Left hindlimb (tissue), 1 donor: ENCODE results near the gene DPH2.
A peak's percentile ranks its signal among the peaks of the same experiment; 100 is the strongest.

ENCODE experiments used
- DNase-seq: peaks from one replicate; pipeline ENCODE4 v3.0.0-alpha.2; 2018

DPH2 gene

DNA sequence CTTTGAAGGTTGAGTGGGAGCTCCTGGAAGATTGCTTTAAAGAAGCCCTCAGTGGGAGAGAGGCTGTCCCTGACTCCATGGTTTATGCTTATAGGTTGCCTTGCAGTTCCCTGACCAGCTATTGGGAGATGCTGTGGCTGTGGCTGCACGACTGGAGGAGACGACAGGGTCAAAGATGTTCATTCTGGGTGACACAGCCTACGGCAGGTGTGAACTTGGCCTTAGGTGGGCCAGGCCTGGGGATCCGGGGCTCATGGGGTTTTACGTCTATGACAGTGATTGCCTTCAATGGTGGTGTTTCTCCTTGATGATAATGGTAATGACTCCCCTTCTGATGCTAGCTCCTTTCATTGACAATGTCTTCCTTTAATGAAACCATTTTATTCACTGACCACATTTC is 692 bp downstream of the DPH2 start:
- no peak for DNase-seq

- no peak for DNase-seq
Measured at GRCh38 chr1:43970911-43971310, 1.1 kb downstream of the DPH2 start.

GRCh38 chr1:43971336-43971980 is 1.6 kb downstream of the DPH2 start:
- no peak for DNase-seq

DNA sequence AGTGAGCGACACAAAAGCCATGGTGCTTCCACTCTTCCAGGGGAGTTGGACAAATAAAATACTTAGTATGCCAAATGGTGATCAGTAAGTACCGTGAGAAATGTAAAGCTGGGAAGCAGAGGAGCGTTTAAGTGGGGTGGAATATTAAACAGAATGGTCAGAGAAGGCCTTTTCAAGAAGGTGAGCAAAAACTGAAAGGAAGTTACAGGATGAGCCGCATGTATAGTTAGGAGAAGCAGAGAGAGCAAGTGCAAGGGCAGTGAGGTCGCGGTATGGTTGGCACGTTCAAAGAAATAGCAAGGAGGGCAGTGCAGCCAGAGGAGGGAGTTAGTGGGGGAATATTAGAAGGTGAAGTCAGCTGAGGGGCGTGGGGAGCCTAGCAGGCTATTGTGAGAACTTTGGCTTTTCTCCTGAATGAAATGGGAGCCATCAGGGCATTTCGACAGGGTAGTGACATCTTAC is 4.2 kb downstream of the DPH2 start:
- no peak for DNase-seq

- DNase-seq = peak; percentile 95
Measured at GRCh38 chr1:43974443-43975248, 4.8 kb downstream of the DPH2 start, which contains the start of gene ATP6V0B. TSS of gene ATP6V0B (plus strand) at chr1:43974960. CDS start at chr1:43975041, 81 bp downstream.

DNA sequence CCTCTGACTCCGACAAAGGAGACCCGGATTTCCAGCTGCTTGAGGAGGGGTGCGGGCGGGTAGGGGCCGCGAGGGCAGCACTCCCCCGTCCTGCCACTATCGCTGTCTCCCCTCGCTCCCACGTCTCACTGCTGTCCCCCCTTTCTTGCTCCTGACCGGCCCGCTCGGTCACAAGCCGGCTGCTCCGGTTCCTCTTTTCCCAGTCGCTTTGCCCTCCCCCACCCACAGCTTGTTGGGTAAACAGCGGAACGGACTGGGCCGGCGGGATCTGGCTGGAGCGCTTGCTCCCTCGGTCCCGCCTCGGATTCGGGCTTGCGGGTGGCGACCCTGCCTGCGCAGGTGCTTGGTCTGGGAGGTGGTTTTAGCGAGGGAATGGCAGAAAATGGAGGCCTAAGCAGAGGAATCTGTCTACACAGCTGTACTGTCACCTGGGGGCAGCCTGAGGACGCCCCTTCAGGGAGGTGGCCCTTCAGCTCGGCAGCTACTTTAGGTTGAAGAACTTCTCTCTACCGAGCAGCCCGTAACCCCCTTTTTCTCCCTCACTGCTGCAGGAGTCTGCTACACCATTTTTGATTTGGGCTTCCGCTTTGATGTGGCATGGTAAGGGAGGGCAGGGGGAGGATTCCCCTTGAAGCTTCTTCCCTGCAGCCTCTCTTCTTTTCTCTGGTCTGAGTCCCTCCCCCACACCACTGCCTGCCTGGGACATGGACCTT is 5.6 kb downstream of the DPH2 start:
- no peak for DNase-seq

DNA sequence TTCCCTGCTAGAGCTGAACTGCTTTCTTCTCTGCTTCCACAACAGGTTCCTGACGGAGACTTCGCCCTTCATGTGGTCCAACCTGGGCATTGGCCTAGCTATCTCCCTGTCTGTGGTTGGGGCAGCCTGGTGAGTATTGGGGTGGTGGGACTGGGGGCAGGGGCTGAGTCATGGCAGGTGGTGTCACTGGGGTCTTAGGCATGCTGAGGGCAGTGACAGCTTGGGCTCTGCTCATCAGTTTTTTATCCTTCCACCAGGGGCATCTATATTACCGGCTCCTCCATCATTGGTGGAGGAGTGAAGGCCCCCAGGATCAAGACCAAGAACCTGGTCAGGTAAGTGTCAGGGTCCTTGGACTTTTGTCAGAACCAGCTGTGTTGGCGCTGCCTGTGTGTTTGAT is 6.2 kb downstream of the DPH2 start:
- DNase-seq = no peak

GRCh38 chr1:43976890-43977289 is 7.1 kb downstream of the DPH2 start:
- no peak for DNase-seq

- DNase-seq = no peak
Measured at GRCh38 chr1:43977376-43978263, 7.8 kb downstream of the DPH2 start.

GRCh38 chr1:43978264-43978550 is 8.4 kb downstream of the DPH2 start:
- no peak for DNase-seq

- DNase-seq = no peak
Measured at GRCh38 chr1:43978551-43979260, 8.9 kb downstream of the DPH2 start, which contains the start of gene B4GALT2. TSS of gene B4GALT2 (plus strand) at chr1:43979210. CDS start at chr1:43981161, 1,951 bp downstream.

- DNase-seq = no peak
Measured at GRCh38 chr1:43979261-43979527, 9.4 kb downstream of the DPH2 start.

- DNase-seq = peak; percentile 84
Measured at GRCh38 chr1:43979528-43980254, 9.9 kb downstream of the DPH2 start.

GRCh38 chr1:43980255-43981134 is 10.7 kb downstream of the DPH2 start:
- no peak for DNase-seq

DNA sequence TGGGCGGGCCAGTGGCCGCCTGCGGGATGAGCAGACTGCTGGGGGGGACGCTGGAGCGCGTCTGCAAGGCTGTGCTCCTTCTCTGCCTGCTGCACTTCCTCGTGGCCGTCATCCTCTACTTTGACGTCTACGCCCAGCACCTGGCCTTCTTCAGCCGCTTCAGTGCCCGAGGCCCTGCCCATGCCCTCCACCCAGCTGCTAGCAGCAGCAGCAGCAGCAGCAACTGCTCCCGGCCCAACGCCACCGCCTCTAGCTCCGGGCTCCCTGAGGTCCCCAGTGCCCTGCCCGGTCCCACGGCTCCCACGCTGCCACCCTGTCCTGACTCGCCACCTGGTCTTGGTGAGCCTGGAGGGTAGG is 11.3 kb downstream of the DPH2 start:
- no peak for DNase-seq

DNA sequence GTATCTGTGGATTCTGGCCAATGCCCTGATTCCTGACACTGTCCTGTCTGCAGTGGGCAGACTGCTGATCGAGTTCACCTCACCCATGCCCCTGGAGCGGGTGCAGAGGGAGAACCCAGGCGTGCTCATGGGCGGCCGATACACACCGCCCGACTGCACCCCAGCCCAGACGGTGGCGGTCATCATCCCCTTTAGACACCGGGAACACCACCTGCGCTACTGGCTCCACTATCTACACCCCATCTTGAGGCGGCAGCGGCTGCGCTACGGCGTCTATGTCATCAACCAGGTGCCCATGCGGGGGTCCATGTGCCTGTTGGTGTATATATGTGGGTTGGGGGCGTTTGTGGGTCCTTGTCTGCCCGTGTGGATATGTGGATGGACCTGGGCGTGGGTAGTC is 11.8 kb downstream of the DPH2 start:
- DNase-seq = no peak

- DNase-seq = no peak
Measured at GRCh38 chr1:43982241-43982640, 12.4 kb downstream of the DPH2 start.

GRCh38 chr1:43982808-43983207 is 13.0 kb downstream of the DPH2 start:
- no peak for DNase-seq

DNA sequence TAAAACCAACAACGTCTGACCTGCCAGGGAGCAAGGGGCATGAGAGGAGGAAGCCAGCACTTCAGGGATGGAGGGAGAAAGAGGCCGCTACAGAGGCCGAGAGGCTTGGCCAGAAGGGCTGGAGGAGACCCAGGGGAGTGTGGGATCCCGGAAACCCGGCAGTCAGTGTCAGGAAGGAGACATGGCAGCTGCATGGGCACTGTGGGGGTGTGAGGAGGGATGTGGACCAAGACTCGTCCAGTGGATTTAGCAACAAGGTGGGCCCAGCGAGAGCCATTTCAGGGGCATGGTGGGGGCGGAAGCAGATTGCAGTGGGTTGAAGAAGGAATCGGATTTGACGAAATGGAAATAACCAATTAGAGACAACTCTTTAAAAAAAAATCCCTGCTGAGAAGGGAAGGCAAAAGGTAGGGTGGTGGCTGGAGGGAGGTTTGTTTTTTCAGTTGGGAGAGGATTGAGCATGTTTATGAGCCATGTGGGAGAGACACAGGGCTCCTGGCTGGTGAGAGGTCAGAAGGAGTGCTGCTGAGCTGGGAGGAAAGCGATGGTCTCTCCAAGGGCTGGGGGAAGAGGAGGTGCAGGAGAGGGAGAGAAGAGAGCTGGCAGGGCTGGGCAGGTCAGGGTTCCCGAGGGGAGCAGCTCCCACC is 13.6 kb downstream of the DPH2 start:
- DNase-seq = no peak

DNA sequence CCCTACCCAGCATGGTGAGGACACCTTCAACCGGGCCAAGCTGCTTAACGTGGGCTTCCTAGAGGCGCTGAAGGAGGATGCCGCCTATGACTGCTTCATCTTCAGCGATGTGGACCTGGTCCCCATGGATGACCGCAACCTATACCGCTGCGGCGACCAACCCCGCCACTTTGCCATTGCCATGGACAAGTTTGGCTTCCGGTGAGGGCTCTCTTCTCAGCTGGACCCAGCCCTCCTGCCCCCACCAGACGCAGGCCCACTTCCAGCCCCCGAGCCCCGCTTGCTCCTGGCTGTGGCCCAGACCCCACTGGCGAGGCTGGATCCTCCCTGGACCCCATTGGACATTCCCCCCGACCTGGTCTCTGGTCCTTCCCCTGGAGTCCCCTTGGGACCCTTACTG is 15.0 kb downstream of the DPH2 start:
- DNase-seq = no peak
